ENCODE data around the gene DTYMK.

GRCh38 chr2:241649404-241649803, 37.2 kb downstream of the DTYMK start:
- TF ChIP-seq POLR2AphosphoS5 (IDR thresholded peaks at IDR 0.05; ENCODE audit: low read depth, low read length) (no peak), SPI1 (IDR thresholded peaks at IDR 0.05; ENCODE audit: low read depth, low read length) (no peak), POLR2A (IDR thresholded peaks at IDR 0.05; ENCODE audit: low read depth, low read length) (no peak), TAF1 (IDR thresholded peaks at IDR 0.05; ENCODE audit: low read depth, low read length) (no peak), POU2F2 (IDR thresholded peaks at IDR 0.05; ENCODE audit: low read depth, low read length) (no peak), PAX5 (IDR thresholded peaks at IDR 0.05; ENCODE audit: insufficient read depth, low read length, severe bottlenecking) (no peak)
